SU-DHL-6 (cell line): ENCODE measurements around the gene PRR14.
A peak's percentile ranks its signal among the peaks of the same experiment; 100 is the strongest.

Experiments
- H2AFZ ChIP-seq: fragments of 200-600 bp; sonication (generic); 2 replicates; pipeline ENCODE4 v1.6.1; 2014; ENCODE audit warnings: low read depth, mild to moderate bottlenecking, moderate library complexity, mixed read lengths, antibody characterized with exemption, low read length; ENCODE audit not compliant: severe bottlenecking
- H3F3A ChIP-seq: fragments of 200-600 bp; shearing (Covaris generic); 2 replicates; pipeline ENCODE4 v1.6.0; 2016; ENCODE audit warnings: antibody characterized with exemption, mild to moderate bottlenecking; ENCODE audit not compliant: insufficient read depth
- H3K27ac ChIP-seq: fragments of 200-600 bp; sonication (generic); 2 replicates; pipeline ENCODE4 v1.5.1; 2016; ENCODE audit warnings: low read depth, mild to moderate bottlenecking, low read length, moderate library complexity, mixed read lengths
- H3K27me3 ChIP-seq: fragments of 200-600 bp; sonication (generic), shearing (Covaris generic); 2 replicates; pipeline ENCODE4 v1.6.0; 2014; ENCODE audit warnings: mild to moderate bottlenecking, low read length
- H3K36me3 ChIP-seq: fragments of 200-600 bp; sonication (generic); 2 replicates; pipeline ENCODE4 v1.6.1; 2014; ENCODE audit warnings: mild to moderate bottlenecking, low read length, mixed read lengths
- H3K4me2 ChIP-seq: fragments of 300-600, 200-600 bp; shearing (Covaris generic), sonication (generic); 2 replicates; pipeline ENCODE4 v1.6.0; 2014; ENCODE audit warnings: low read length, low read depth, mild to moderate bottlenecking; ENCODE audit not compliant: poor library complexity, severe bottlenecking
- H3K4me3 ChIP-seq: fragments of 200-600 bp; sonication (generic); 2 replicates; pipeline ENCODE4 v1.5.1; 2014; ENCODE audit warnings: antibody characterized with exemption, low read length, mild to moderate bottlenecking, mixed read lengths; ENCODE audit not compliant: insufficient read depth, poor library complexity, severe bottlenecking
- H3K79me2 ChIP-seq: fragments of 200-600 bp; sonication (generic); 2 replicates; pipeline ENCODE4 v1.6.1; 2014; ENCODE audit warnings: mild to moderate bottlenecking, low read length, moderate library complexity; ENCODE audit not compliant: insufficient read depth
- H3K9ac ChIP-seq: fragments of 200-600 bp; sonication (generic); 2 replicates; pipeline ENCODE4 v1.7.0; 2014; ENCODE audit warnings: mild to moderate bottlenecking, low read length
- H3K9me2 ChIP-seq: fragments of 200-600 bp; sonication (generic); replicated peaks from 2 replicates; pipeline ENCODE4 v1.6.1; 2014; ENCODE audit warnings: low read length; ENCODE audit not compliant: insufficient read depth
- H3K9me3 ChIP-seq: fragments of 200-600 bp; sonication (generic); 2 replicates; pipeline ENCODE4 v1.6.1; 2014; ENCODE audit warnings: low read length, mixed read lengths; ENCODE audit not compliant: insufficient read depth
- H4K20me1 ChIP-seq: fragments of 200-600 bp; sonication (generic); 2 replicates; pipeline ENCODE4 v1.6.1; 2014; ENCODE audit warnings: low read depth, mild to moderate bottlenecking, antibody characterized with exemption, low read length, moderate library complexity, mixed read lengths
- EZH2phosphoT487 ChIP-seq: fragments of 200-600 bp; sonication (generic), shearing (Covaris generic); conservative IDR thresholded peaks from 2 replicates; pipeline ENCODE4 v1.6.1; 2018; ENCODE audit warnings: mild to moderate bottlenecking, antibody characterized with exemption, low read length, moderate library complexity, mixed read lengths
- TF ChIP-seq, protein P1 (sequence below): fragments of 200-600 bp; sonication (generic); IDR thresholded peaks from one replicate; pipeline ENCODE4 v1.5.1; 2017; ENCODE audit warnings: antibody characterized with exemption, mild to moderate bottlenecking, low read length, moderate library complexity; ENCODE audit not compliant: insufficient read depth, poor library complexity, severe bottlenecking

Gene PRR14

DNA sequence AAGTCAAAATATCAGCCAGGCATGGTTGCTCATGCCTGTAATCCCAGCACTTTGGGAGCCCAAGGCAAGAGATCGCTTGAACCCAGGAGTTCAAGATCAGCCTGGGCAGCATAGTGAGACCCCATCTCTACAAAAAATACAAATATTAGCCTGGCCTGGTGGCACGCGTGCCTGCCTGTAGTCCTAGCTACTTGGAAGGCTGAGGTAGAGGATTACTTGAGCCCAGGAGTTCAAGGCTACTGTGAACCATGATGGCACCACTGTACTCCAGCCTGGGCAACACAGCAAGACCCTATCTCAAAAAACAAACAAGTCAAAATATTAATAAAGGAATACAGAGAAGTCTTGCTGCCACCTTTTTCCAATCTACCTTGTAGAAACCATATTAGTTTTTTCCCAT is 44.8 kb upstream of the PRR14 start:
- Histone ChIP-seq H3K9me3 (no peaks in the 10 kb centered on the region), H3F3A (peaks cover 5% of the 10 kb centered on the region; the same call in 1 of the 2 replicates), H3K4me2 (no peak overlapping the region), H3K27ac (no peak overlapping the region), H4K20me1 (no peaks in the 10 kb centered on the region), H3K9me2 (no peaks in the 10 kb centered on the region), H3K36me3 (no peaks in the 10 kb centered on the region), H3K27me3 (no peaks in the 10 kb centered on the region), H3K4me3 (no peak overlapping the region), H3K79me2 (peaks cover 13% of the 10 kb centered on the region), H2AFZ (no peak overlapping the region), H3K9ac (no peak overlapping the region)
- TF ChIP-seq, protein P1, sequence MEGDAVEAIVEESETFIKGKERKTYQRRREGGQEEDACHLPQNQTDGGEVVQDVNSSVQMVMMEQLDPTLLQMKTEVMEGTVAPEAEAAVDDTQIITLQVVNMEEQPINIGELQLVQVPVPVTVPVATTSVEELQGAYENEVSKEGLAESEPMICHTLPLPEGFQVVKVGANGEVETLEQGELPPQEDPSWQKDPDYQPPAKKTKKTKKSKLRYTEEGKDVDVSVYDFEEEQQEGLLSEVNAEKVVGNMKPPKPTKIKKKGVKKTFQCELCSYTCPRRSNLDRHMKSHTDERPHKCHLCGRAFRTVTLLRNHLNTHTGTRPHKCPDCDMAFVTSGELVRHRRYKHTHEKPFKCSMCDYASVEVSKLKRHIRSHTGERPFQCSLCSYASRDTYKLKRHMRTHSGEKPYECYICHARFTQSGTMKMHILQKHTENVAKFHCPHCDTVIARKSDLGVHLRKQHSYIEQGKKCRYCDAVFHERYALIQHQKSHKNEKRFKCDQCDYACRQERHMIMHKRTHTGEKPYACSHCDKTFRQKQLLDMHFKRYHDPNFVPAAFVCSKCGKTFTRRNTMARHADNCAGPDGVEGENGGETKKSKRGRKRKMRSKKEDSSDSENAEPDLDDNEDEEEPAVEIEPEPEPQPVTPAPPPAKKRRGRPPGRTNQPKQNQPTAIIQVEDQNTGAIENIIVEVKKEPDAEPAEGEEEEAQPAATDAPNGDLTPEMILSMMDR: no peak
- TF ChIP-seq EZH2phosphoT487: no peak

DNA sequence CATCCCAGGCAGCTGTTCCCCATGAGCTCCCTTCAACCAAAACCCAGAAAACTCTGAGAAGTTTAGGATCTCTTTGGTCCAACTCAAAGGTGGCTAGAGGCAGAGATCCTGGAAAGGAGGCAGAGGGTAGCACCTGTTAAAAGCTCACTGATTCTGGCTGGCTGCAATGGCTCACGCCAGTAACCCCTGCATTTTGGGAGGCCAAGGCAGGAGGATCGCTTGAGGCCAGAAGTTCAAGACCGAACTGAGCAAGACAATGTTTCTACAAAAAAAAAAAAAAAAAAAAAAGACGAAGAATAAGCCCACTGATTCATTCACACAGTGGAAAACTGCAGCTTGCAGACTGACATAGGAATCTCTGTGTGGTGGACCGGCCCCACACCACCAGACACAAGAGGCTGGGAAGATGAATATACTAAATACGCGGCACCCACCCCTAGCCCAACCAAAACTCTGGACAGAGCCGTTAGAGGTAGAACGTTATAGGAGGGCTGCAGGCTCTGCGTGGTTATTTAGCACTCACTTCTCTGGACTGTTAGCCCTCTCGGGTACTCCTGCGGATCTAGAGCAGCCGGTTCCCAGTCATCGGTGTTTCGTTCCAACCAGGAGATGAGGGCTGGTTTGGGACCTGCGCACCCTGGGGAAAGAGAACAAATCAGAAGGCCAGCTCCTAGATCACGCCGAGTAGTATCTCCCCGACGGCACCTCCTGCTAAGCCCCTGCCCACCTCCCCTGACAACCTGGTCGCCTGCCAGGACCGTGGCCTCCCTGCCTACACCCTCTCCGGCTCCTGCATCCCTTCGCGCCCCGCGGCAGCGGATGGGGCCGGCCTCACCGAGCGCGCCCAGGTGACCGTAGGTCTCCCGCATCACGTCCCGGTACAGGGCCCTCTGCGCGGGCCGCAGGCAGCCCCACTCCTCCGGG is 41.5 kb upstream of the PRR14 start:
- Histone ChIP-seq H3K4me2 (peak overlapping the region; percentile 95), H3K27me3 (no peaks in the 10 kb centered on the region), H3K9me2 (no peaks in the 10 kb centered on the region), H2AFZ (peak overlapping the region; percentile 82), H3K4me3 (peak overlapping the region; percentile 72), H4K20me1 (no peaks in the 10 kb centered on the region), H3K9me3 (no peaks in the 10 kb centered on the region), H3K79me2 (peaks cover 13% of the 10 kb centered on the region), H3F3A (peaks cover 8% of the 10 kb centered on the region), H3K36me3 (no peaks in the 10 kb centered on the region), H3K9ac (peak overlapping the region; percentile 93), H3K27ac (peak overlapping the region; percentile 73)
- TF ChIP-seq EZH2phosphoT487: no peak
- TF ChIP-seq, protein P1: no peak

- Histone ChIP-seq H3K4me3 (peak within 1 kb of the TSS; percentile 72), H3K79me2 (peaks cover 13% of the 10 kb centered on the region), H3K27ac (peak within 1 kb of the TSS; percentile 73), H3F3A (peaks cover 8% of the 10 kb centered on the region), H3K36me3 (no peaks in the 10 kb centered on the region), H2AFZ (peak within 1 kb of the TSS; percentile 82), H4K20me1 (no peaks in the 10 kb centered on the region), H3K9me2 (no peaks in the 10 kb centered on the region), H3K27me3 (no peaks in the 10 kb centered on the region), H3K9me3 (no peaks in the 10 kb centered on the region), H3K4me2 (peak within 1 kb of the TSS; percentile 95), H3K9ac (peak within 1 kb of the TSS; percentile 93)
- TF ChIP-seq EZH2phosphoT487: no peak
- TF ChIP-seq, protein P1: no peak
Measured at GRCh38 chr16:30609926-30610839, 40.6 kb upstream of the PRR14 start, which contains the start of gene ZNF689. Gene ZNF689, minus strand, starts transcription at chr16:30610389. Its CDS starts 348 bp downstream, at chr16:30610041.
